NCI-H1436 (cell line): ENCODE data around the gene RPP30.
"Not testable (repeated sequence)": the region's sequence is repeated elsewhere in the genome, so short reads cannot be mapped to it uniquely, and the experiment has no call there.

Experiments
- DNase-seq: peaks from one replicate; lab custom pipeline; 2025; lab: John Stamatoyannopoulos, UW

Gene RPP30

GRCh38 chr10:90917238-90917967 lies 45.6 kb downstream of the RPP30 start:
- no peak for DNase-seq

- DNase-seq, result no peak
Observed at GRCh38 chr10:90917968-90918318, 46.2 kb downstream of the RPP30 start.

GRCh38 chr10:90919683-90920574 lies 48.2 kb downstream of the RPP30 start:
- no peak for DNase-seq

- DNase-seq, result no peak
Observed at GRCh38 chr10:90920986-90921666, 49.4 kb downstream of the RPP30 start, which contains the start of gene ANKRD1. Gene ANKRD1, minus strand, starts transcription at chr10:90921087. Its CDS starts 60 bp downstream, at chr10:90921027.

GRCh38 chr10:90921906-90922305 lies 50.1 kb downstream of the RPP30 start:
- no peak for DNase-seq

GRCh38 chr10:90923111-90923731 lies 51.4 kb downstream of the RPP30 start:
- no peak for DNase-seq

- no peak for DNase-seq
Observed at GRCh38 chr10:90924552-90924951, 52.8 kb downstream of the RPP30 start.

- DNase-seq, result no peak
Observed at GRCh38 chr10:90925079-90926029, 53.6 kb downstream of the RPP30 start.

- DNase-seq, result no peak
Observed at GRCh38 chr10:90927293-90927692, 55.5 kb downstream of the RPP30 start.

- DNase-seq, result no peak
Observed at GRCh38 chr10:90929179-90929578, 57.4 kb downstream of the RPP30 start.

- no peak for DNase-seq
Observed at GRCh38 chr10:90930070-90930837, 58.5 kb downstream of the RPP30 start.

GRCh38 chr10:90930971-90931871 lies 59.4 kb downstream of the RPP30 start:
- no peak for DNase-seq

GRCh38 chr10:90935581-90936275 lies 64.0 kb downstream of the RPP30 start:
- DNase-seq, result no peak

GRCh38 chr10:90936276-90936659 lies 64.5 kb downstream of the RPP30 start:
- no peak for DNase-seq

- no peak for DNase-seq
Observed at GRCh38 chr10:90937645-90938258, 66.0 kb downstream of the RPP30 start.

GRCh38 chr10:90939116-90939515 lies 67.3 kb downstream of the RPP30 start:
- no peak for DNase-seq

GRCh38 chr10:90939648-90940047 lies 67.9 kb downstream of the RPP30 start:
- DNase-seq, result no peak

- DNase-seq, result not testable (repeated sequence)
Observed at GRCh38 chr10:90942980-90943379, 71.2 kb downstream of the RPP30 start.
